Stimulated activated naive CD4-positive, alpha-beta T cell (primary cell): ENCODE data around the gene KDELR1.

Source experiments
- DNase-seq, 6 experiments: peaks; one replicate each; lab custom pipeline; 2025; lab: John Stamatoyannopoulos, UW

Gene KDELR1

DNA sequence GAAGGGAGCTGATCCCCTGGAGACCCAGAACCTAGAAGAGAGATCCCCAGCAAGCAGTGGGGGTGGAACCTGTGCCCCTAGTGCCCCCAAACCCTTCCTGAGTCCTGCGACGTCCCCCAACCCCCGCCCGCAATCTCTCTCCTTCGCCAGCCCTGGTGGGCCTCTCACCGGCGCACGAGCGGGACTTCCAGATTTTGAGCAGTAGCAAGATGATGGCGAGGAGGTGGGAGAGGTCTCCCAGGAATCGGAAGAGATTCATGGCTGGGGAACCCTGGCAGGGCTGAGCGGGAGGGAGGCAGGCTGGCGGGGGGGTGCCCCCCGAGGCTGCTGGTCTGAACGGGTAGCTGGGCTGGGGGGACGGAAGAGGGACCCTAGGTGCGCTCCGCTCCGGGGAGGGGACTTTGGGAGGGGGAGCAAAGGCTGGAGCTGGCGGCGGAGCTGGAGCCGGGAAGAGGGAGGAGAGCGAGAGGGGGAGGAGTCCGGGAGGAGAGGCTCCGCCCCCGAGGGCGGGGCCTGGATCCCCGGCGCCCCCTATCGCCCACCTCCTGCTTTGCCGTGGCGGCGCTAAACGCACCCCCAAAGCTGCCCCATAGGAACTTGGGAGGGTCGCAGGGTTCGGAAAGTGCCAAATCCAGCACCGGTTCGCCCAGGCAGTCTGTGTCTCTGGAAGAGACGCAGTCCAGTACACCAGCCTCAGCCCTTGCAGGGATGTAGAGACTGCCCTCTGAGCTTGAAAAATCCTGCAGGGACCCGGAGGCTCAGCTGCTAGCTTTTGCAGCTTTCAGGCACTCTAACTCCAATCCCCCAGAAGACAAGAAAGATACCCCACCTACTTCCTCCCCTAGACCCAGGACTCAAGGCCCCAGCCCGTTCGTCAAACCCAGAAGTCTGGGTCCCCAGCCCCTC lies at the start of gene KDELR1:
KDELR1 (minus strand) TSS at position 452 of the 906 bp plus-strand sequence; CDS start at position 259, 193 bp downstream.
- peak; percentile 35 to 81 (median 66) for DNase-seq

DNA sequence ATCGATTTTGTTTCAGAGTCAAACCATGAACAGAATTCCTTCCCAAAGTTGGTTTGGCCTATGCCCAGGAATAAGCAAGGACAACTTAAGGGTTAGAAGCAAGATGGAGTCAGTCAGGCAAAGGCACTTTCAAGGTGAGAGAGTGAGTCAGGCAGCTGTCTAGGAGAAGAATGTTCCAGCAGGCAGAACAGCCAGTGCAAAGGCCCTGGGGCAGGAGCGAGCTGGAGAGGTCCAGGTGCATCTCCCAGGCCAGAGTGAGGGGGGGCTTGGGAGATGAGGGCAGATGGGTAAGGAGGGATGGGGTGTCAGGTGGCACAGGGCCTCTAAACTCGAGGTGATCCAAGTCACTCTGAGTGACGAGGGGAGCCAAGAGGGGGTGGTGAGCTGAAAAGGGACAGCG lies 45.2 kb upstream of the KDELR1 start:
- no peak for DNase-seq

DNA sequence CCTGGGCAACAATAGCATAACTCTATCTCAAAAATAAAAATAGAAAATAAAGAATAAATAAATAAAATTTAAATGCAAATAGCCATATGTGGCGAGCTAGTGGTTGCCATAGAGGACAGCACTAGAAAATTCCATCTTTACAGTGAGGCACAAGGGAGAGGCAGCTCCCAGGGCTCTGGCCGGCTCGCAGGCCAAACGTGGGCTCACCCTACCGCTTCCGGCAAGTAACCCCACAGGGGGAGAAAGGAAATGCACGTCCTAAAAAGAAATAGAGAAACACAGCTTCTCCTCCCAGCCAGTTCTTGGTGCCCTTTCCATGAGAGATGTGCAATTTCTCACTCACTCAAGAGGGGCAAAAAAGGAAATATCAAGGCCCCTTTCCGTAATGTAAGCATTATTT lies 42.0 kb upstream of the KDELR1 start:
- no peak for DNase-seq

DNA sequence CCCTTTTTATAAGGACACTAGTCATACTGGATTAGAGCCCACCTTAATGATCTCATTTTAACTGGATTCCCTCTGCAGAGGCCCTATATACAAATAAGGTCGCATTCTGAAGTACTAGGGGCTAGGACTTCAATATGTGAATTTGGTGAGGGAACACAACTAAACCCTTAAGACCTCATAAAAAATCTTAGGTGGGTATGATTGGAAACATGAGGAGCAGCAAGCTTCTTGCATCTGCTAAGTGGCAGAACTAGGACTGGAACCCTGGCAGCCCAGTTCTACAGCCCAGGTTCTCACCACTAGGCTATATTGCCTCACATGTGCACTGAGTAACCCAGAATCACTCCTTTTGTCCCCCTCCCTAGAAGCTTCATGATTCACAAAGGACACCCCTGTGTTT lies 37.3 kb upstream of the KDELR1 start:
- no peak for DNase-seq

DNA sequence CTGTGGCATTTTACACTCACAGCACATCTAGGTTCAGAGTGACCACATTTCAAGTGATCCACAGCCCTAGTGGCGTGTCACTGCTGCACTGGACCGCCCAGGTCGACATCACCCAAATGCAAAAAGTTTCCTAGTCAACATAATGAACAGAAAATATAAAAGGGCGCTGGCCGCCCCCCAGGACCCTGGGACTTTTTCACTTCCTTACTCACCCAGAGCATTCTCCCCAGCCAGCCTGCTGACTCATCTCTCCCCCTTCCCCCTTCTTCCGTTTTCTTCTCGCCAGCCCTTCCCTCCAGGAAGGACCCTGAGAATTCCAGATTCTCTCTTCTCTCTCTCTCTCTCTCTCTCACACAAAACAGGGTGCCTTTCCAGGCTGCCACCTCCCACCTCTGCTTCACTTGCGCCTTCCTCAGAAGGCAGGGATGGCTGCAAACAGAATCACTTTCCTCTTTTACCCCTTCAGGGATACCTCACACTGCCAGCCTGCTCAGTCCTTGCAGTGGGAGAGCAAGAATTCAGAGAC lies 33.4 kb upstream of the KDELR1 start:
- DNase-seq = no peak

DNA sequence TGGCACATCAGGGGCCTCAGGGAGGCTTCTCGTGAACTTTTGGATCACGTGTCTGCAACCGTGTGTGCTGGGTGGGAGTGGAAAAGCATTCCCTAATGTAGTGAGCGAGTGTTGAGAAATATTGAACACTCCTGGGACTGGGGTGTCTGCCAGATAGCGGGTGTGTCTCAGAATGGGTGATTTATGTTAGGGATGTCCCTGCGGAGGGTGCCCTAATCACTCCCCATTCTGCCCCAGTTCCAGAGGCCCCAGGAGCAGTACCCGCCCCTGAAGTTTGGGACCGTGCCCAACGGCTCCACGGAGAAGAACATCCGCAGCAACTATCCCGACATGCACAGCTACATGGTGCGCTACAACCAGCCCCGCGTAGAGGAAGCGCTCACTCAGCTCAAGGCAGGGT lies 30.2 kb upstream of the KDELR1 start:
- no peak for DNase-seq

DNA sequence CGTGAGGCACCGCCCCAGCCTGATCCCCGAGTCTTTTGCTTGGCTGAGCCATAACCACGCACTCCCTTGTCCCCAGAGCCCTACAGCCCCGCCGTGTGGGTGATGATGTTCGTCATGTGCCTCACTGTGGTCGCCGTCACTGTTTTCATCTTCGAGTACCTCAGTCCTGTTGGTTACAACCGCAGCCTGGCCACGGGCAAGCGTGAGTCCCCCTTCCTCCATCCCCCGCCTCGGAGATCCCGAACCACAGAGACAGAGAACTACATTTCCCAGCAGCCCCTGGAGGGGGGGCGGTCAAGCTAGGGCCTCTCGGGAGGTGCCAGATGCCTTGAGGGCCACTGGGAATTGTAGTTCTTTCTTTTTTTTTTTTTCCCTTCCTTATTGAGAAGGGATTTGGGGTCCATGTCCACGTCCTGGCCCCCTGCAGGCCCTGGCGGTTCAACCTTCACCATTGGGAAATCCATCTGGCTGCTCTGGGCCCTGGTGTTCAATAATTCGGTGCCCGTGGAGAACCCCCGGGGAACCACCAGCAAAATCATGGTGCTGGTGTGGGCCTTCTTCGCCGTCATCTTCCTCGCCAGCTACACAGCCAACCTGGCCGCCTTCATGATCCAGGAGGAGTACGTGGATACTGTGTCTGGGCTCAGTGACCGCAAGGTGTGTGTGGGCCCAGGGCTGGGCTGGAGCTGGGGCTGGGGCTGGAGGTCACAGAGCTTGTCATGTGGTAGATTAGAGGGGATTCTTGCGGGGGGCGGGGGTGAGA lies 28.0 kb upstream of the KDELR1 start:
- peak; percentile 40 to 69 (median 56) for DNase-seq

DNA sequence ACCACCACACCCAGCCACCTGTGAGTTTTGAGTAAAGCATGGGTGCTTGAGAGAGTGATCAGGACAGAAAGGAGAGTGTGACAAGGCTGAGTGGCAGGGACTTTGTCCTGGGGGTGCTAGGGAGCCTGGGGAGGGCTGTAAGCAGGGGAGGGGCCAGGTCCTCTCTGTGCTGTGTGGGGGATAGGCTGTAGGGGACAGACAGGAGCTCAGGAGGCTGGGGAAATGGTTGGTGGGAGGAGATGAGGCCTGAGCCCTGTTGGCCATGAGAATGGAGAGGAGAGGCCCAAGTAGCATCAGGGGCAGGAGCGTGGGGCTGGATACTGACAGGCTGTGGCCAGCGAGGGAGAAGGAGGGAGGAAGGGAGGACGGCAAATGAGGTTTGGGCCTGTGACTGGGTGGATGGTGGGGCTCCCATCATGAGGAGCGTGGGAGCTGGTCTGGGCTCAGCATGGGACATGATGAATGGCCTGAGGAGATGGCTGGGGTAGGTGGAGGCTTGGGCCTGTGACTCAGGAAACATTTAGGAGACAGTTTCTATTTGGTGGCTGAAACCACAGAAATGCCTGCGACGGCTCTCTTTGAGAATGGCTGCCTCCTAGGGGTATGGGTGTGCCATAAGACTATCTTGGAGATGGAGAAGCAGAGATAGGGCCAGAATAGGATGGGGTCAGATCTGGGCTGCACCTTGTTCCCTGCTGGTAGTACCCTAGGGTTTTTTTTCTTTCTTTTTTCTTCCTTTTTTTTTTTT lies 27.1 kb upstream of the KDELR1 start:
- DNase-seq = no peak

DNA sequence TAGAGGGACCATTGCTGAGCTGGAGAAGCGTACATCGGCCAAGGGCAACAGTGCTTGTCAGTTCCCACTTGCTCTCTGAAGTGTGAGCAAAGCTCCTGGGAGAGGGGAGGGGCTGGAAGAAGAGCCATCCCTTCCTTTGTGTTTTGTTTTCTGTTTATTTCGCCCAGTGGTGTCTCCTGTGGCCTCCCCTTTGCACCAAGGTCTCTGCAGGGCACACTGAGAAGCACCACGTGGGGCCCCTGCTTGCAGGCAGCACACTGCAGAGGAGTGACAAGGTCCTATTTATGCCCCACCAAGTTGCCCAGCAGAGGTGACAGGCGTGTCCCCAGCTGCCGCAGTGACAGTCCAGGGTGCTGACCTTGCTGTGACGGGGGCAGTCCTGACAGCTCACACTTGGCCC lies 26.1 kb upstream of the KDELR1 start:
- no peak for DNase-seq

DNA sequence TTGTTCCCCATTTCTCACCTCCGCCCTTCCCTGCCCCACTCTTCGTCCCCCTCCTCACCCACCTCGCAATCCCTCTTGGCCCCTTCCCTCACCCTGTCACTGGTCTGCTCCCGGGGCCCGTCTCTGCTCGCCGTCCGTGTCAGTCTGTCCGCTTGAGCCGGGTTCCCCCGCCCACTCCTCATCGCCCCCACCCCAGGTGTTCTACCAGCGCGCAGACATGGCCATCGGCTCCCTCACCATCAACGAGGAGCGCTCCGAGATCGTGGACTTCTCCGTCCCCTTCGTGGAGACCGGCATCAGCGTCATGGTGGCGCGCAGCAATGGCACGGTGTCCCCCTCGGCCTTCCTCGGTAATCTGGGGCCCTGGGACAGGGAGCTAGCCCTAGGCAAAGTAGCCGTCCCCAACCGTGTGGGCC lies 24.5 kb upstream of the KDELR1 start:
- no peak for DNase-seq

DNA sequence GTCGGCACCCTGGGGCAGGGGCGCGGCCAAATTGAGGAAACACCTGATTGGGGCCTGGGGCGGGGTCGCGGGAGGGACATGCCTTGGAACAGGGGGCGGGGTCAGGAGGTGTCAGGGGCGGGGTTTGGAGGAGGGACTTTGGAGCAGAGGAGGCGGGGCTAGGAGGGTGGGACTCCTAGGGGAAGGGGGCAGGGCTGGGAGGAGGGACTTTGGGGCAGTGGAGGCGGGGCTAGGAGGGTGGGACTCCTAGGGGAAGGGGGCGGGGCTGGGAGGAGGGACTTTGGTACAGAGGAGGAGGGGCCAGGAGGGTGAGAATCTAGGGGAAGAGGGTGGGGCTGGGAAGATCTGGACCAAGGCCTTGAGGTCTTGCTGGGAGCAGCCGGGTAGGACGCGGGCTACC lies 24.0 kb upstream of the KDELR1 start:
- peak; percentile 34 to 78 (median 68) for DNase-seq

DNA sequence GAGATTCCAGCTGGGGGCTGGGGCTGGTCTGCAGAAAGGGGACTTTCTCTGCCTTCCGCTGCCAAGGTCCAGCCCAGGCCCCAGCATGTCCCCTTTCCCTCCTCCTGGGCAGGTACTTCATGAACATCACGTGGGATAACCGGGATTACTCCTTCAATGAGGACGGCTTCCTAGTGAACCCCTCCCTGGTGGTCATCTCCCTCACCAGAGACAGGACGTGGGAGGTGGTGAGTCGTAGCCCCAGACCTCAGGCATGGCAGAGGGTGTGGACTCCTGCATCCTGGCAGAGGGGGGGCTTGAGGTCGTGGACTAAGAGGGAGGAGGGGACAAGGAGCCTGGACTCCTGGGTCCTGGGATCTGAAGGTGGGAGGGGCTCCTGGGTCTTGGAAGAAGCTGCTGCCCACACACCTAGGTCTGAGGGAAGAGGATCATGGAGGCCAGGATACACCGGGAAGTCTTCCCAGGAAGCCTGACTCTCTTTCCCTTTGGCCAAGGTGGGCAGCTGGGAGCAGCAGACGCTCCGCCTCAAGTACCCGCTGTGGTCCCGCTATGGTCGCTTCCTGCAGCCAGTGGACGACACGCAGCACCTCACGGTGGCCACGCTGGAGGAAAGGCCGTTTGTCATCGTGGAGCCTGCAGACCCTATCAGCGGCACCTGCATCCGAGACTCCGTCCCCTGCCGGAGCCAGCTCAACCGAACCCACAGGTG lies 22.7 kb upstream of the KDELR1 start:
- no peak for DNase-seq

DNA sequence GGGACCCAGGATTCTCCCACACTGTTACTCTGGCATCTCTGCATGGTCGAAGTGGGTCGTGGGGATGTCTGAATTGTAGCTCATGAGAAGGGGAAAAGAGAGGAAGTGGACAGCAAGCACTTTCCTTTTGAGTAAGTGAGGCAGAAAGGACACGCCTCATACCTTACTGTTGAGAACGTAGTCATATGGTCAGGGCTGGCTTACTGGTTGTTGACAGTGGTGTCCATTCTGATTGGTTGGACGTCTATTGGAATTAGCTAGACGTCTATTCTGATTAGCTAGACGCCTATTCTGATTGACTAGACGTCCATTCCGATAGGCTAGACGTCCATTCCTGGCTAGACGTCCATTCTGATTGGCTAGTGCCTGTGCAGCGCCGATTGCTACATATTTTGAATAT lies 14.5 kb upstream of the KDELR1 start:
- no peak for DNase-seq

DNA sequence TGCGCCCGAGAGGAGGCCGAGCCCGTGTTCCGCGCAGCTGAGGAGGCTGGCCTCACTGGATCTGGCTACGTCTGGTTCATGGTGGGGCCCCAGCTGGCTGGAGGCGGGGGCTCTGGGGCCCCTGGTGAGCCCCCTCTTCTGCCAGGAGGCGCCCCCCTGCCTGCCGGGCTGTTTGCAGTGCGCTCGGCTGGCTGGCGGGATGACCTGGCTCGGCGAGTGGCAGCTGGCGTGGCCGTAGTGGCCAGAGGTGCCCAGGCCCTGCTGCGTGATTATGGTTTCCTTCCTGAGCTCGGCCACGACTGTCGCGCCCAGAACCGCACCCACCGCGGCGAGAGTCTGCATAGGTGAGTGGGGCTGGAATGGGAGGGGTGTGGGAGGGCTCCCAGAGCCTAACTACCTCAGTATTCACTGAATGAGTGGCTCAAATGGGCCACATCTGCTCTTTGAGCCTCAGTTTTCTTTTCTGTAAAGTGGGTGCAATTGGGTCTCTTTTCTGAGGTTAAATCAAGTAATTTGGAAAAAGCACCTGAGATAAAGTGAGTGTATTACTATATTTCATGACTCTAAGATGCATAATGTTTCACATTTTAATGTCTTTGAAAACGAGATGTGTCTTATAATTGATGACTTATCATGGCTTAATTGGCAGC lies 13.8 kb upstream of the KDELR1 start:
- DNase-seq = no peak

DNA sequence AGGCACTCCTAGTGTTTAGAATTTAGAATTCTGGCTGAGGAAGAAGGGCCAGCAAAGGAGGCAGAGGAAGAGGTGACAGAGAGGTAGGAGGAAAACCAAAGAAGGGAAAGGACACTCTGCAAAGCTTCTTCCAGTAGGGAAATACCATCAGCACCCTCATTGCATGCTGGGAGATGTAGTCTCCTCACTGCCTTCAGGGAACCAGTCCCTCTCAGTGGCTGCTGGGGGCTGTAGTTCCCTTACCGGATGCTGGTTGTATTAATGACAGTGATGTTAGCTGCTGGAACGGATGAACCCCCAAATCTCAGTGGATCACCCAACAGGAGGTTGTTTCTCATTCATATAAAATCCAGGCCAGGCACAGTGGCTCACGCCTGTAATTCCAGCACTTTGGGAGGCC lies 12.3 kb upstream of the KDELR1 start:
- DNase-seq = peak in 3 of 6 experiments; percentile 7 to 51 (median 33)

DNA sequence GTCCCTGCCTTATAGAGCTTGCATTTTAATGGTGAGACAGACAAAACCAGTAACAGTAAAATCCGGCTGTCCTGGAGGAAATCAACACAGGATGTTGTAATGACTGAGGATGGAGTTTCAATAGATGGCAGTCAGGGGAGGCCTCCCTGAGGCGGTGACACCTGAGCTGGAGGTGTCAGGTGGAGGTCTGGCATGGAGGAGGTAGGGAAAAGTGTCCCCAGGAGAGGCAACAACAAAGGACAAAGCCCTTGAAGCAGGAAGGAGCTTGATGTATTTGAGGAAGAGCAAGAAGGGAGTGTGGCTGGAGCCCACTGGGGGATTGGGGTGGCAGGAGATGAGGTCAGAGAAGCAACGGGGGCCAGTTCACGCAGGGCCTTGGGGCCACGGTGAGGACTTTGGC lies 9.9 kb upstream of the KDELR1 start:
- DNase-seq = no peak

DNA sequence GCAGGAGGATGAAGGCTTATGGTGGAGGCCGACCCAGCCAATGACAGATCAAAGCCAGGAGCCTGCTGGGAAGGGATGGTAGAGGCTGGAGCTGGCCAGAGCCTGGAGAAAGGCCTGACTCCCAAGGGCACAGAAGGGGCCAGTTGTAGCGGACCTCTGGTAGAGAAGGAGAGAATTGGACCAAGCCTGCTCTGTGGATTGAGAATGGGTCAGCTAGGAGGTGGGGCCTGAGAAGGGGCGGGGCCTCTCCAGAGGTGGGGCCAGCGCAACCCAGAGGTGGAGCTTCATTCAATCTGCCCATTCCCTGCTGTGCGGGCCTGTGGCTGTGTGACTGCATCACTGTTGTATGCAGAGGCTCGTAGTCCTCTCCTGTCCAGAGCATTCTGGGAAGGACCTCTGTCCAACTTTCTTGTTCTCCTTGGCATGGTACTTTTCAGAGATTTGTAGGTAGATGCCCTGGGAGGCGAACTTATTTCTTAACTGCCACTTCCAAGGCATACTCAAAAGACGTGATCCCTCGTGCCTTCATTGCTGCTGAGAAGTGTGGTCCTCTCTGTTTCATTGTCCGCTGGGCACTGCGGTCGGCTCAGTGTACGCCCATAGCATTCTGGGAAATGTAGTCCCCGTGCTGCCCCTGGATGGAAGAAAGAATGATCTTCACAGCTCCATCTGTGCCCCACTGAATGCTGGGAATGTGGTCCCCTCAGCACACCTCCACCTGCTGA lies 8.8 kb upstream of the KDELR1 start:
- peak in 4 of 6 experiments; percentile 20 to 51 (median 32) for DNase-seq

DNA sequence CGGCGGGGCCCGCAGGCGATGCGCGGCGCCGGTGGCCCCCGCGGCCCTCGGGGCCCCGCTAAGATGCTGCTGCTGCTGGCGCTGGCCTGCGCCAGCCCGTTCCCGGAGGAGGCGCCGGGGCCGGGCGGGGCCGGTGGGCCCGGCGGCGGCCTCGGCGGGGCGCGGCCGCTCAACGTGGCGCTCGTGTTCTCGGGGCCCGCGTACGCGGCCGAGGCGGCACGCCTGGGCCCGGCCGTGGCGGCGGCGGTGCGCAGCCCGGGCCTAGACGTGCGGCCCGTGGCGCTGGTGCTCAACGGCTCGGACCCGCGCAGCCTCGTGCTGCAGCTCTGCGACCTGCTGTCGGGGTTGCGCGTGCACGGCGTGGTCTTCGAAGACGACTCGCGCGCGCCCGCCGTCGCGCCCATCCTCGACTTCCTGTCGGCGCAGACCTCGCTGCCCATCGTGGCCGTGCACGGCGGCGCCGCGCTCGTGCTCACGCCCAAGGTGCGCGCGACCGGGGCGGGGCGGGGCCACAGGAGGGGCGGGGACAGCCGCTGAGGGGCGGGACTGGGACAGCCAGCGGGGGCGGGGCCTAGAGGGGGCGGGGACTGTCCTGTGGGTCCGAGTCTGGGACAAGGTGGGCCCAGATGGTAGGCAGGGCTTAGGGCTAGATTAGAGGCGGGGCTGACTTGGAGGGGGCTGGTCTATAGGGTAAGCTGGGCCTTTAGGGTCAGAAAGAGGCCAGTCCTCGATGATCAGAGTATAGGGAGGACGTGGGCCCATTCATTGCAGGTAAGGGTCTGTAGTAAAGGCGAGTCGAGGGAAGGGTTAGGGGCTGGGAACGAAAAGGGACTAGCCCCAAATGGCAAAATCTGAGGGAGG lies 7.3 kb upstream of the KDELR1 start:
- DNase-seq = peak; percentile 71 to 85 (median 78)

DNA sequence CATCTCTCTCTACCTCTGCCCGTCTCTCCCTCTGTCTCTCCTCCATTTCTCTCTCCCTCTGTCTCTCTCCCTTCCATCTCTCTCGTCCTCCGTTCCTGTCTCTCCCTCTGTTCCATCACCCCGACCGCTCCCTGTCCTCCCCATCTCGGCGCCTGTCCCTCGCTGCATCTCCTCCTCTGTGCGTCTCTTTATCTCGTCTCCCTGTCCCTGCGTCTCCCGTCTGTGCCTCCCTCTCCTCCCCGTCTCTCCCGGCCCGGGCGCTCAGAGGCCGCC lies 6.7 kb upstream of the KDELR1 start:
- DNase-seq = peak in 1 of 6 experiments; percentile 58
